ENCODE measurements around the gene SPATA46. TPM values are rescaled to one million over a fixed set of nuclear protein-coding genes. Genes with fewer than 3 reads are reported as not detected.

The SPATA46 gene
- total RNA-seq, 2 experiments from 2014 or later: not detected

DNA sequence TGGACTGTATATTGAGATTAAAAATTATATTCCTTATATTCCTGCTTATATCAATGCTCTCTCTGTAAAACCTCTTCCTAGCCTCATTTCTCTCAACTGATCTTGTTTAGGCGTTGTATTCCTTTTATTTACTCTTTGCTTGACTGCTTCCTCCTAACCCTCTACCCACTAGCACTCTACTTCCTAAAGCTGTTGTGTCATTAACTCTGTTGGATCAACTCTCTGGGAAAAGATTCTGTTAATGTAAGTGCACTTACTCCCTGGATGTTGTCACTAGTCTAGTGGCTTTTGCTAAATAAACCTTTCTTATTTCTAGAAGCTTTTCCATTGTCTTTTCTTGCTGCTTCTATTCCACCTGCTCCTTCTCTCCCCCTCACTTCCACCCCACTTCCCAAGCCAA, 6.5 kb downstream of the SPATA46 start:
- TF ChIP-seq, protein P1, sequence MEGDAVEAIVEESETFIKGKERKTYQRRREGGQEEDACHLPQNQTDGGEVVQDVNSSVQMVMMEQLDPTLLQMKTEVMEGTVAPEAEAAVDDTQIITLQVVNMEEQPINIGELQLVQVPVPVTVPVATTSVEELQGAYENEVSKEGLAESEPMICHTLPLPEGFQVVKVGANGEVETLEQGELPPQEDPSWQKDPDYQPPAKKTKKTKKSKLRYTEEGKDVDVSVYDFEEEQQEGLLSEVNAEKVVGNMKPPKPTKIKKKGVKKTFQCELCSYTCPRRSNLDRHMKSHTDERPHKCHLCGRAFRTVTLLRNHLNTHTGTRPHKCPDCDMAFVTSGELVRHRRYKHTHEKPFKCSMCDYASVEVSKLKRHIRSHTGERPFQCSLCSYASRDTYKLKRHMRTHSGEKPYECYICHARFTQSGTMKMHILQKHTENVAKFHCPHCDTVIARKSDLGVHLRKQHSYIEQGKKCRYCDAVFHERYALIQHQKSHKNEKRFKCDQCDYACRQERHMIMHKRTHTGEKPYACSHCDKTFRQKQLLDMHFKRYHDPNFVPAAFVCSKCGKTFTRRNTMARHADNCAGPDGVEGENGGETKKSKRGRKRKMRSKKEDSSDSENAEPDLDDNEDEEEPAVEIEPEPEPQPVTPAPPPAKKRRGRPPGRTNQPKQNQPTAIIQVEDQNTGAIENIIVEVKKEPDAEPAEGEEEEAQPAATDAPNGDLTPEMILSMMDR (conservative IDR thresholded peaks at IDR 0.05; ENCODE audit: low read length): no peak
- no peak for TF ChIP-seq EZH2phosphoT487 (IDR thresholded peaks at IDR 0.05; ENCODE audit: borderline replicate concordance, low read depth, low read length)
- H4K20me1 ChIP-seq (ENCODE audit: insufficient read depth, low read length): no peaks in the 10 kb centered on the region
- DNase-seq (ENCODE audit: low spot score): no peak
- no peaks in the 10 kb centered on the region for H3K36me3 ChIP-seq (ENCODE audit: insufficient read depth, low read length)
- H2AFZ ChIP-seq (ENCODE audit: low read length): no peak overlapping the region
- intact Hi-C loops (cut with micrococcal nuclease; ENCODE audit: unreplicated experiment): no loop called here
- H3K9me3 ChIP-seq (ENCODE audit: low read length): no peaks in the 10 kb centered on the region
- H3K4me1 ChIP-seq (ENCODE audit: insufficient read depth, low read length, poor library complexity, severe bottlenecking): no peaks in the 10 kb centered on the region
- no peaks in the 10 kb centered on the region for H3K9me2 ChIP-seq (ENCODE audit: insufficient read depth, low read length)
- BruUV-seq (replicated peaks): no TSS peak
- ChIA-PET POLR2A (interaction anchor here (0.6 kb wide), 1 partner anchor 253 kb away, joined by 4 read pairs; no protein-coding TSS in a partner anchor), CTCF (ENCODE audit: unreplicated experiment) (no interaction called here)
- no peak overlapping the region for H3K27ac ChIP-seq (ENCODE audit: low read depth, low read length, poor library complexity, severe bottlenecking)
- H3K79me2 ChIP-seq (ENCODE audit: insufficient read depth, low read depth, low read length): no peaks in the 10 kb centered on the region
- no peak overlapping the region for H3K4me2 ChIP-seq (ENCODE audit: low read length)
- no peak overlapping the region for H3K4me3 ChIP-seq (ENCODE audit: low read depth, low read length, poor library complexity, severe bottlenecking)

DNA sequence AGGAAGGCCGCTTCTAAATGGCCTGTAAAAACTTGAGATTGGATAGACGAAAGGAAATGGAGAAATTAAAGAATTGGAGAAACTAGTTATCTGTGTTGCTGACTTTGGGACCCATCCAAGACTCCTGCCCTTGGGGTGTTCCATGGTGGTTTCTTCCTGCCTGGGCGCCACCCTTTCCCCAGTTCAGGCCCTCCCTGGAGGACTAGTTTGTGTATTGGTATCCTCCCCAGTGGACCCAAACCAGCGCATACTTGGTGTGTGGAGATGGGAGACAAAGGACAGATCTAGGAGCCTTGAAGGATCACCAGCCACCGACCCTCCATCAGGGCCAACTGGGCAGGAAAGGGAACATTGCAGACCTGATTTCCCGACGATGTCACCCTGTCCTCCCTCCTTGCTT, 7.1 kb downstream of the SPATA46 start:
- intact Hi-C loops (cut with micrococcal nuclease; ENCODE audit: unreplicated experiment): no loop called here
- Histone ChIP-seq H3K4me1 (ENCODE audit: insufficient read depth, low read length, poor library complexity, severe bottlenecking) (no peaks in the 10 kb centered on the region), H3K9me2 (ENCODE audit: insufficient read depth, low read length) (no peaks in the 10 kb centered on the region), H3K36me3 (ENCODE audit: insufficient read depth, low read length) (no peaks in the 10 kb centered on the region), H3K4me2 (ENCODE audit: low read length) (no peak overlapping the region), H3K79me2 (ENCODE audit: insufficient read depth, low read depth, low read length) (no peaks in the 10 kb centered on the region), H3K9me3 (ENCODE audit: low read length) (no peaks in the 10 kb centered on the region), H3K4me3 (ENCODE audit: low read depth, low read length, poor library complexity, severe bottlenecking) (no peak overlapping the region), H2AFZ (ENCODE audit: low read length) (no peak overlapping the region), H3K27ac (ENCODE audit: low read depth, low read length, poor library complexity, severe bottlenecking) (no peak overlapping the region), H4K20me1 (ENCODE audit: insufficient read depth, low read length) (no peaks in the 10 kb centered on the region)
- TF ChIP-seq, protein P1 (conservative IDR thresholded peaks at IDR 0.05; ENCODE audit: low read length): no peak
- no peak for TF ChIP-seq EZH2phosphoT487 (IDR thresholded peaks at IDR 0.05; ENCODE audit: borderline replicate concordance, low read depth, low read length)
- CTCF ChIA-PET (ENCODE audit: unreplicated experiment): no interaction called here
- POLR2A ChIA-PET: no interaction called here
- DNase-seq (ENCODE audit: low spot score): no peak
- BruUV-seq (replicated peaks): no TSS peak

DNA sequence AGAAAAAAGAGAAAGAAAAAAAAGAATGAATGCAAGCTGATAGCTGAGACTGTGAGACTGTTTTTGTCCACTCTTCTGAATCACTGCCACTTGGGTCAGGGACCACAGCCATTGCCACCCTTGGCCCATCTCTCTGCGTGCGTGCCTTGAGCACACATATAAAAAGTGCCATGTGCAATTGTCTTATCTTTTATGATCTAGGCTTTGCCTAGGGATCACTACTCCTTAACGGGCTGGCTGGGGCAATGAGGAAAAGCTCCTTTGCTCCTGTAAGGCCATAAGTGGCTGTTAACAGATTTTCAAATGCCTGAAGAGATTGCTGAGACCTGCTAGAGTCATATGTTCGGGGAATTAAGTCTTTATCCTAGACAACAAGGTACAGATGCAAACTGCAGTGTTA, 8.2 kb downstream of the SPATA46 start:
- no TSS peak for BruUV-seq (replicated peaks)
- CTCF ChIA-PET (ENCODE audit: unreplicated experiment): no interaction called here
- TF ChIP-seq, protein P1 (conservative IDR thresholded peaks at IDR 0.05; ENCODE audit: low read length): no peak
- no peak for TF ChIP-seq EZH2phosphoT487 (IDR thresholded peaks at IDR 0.05; ENCODE audit: borderline replicate concordance, low read depth, low read length)

More for the DNA sequence above, 8.2 kb downstream of the SPATA46 start:
- Histone ChIP-seq H3K36me3 (ENCODE audit: insufficient read depth, low read length) (no peaks in the 10 kb centered on the region), H2AFZ (ENCODE audit: low read length) (no peak overlapping the region), H3K27ac (ENCODE audit: low read depth, low read length, poor library complexity, severe bottlenecking) (no peak overlapping the region), H3K4me3 (ENCODE audit: low read depth, low read length, poor library complexity, severe bottlenecking) (no peak overlapping the region), H3K9me3 (ENCODE audit: low read length) (no peaks in the 10 kb centered on the region), H4K20me1 (ENCODE audit: insufficient read depth, low read length) (no peaks in the 10 kb centered on the region), H3K79me2 (ENCODE audit: insufficient read depth, low read depth, low read length) (no peaks in the 10 kb centered on the region), H3K9me2 (ENCODE audit: insufficient read depth, low read length) (no peaks in the 10 kb centered on the region), H3K4me2 (ENCODE audit: low read length) (no peak overlapping the region), H3K4me1 (ENCODE audit: insufficient read depth, low read length, poor library complexity, severe bottlenecking) (no peaks in the 10 kb centered on the region)
- no peak for DNase-seq (ENCODE audit: low spot score)
- POLR2A ChIA-PET: interaction anchor here (0.9 kb wide), 1 partner anchor 21 kb away, joined by 4 read pairs; no protein-coding TSS in a partner anchor
- intact Hi-C loops (cut with micrococcal nuclease; ENCODE audit: unreplicated experiment): no loop called here
